ENCODE measurements around the gene ARMH1. TPM values are rescaled to one million over a fixed set of nuclear protein-coding genes. Genes with fewer than 3 reads are reported as not detected.

Gene ARMH1
- total RNA-seq, 1 donor from 2014 or later = not detected

DNA sequence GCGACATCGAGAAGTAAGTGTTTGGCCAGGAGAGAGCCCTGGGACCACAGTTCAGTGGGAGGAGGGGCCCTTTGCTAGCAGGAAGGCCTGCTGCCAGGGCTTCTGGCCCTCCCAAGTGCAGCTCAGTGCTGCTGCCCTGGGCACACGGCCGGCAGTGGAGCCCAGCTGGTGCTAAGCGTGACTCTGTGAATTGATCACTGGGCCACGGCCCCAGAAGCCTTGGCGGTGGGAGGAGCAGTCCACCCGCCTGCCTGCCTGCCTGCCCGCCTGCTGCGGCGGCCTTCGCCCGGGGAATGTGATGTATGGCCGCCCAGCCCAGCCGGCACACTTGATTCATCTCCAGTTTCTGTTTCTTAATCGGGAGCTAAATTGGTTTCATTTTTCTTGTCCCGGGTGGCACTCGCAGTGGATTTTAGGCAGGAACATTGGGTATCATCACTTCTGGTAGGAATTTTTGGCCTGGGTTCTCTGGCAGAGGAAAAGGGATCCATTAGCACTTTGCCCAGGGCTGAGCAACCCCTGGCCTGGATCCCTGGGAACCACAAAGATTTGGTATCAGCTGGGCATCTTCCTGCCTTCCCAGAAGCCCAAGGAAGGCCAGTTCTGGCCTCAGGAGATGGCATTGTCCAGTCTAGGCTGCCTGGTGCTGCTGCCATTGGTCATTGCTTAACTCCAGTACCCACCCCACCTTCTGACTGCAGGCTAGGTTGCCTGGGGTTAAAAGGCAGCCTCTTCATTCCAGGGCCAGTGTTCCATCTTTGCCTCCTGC, 28.9 kb upstream of the ARMH1 start:
- TF ChIP-seq, protein P1, sequence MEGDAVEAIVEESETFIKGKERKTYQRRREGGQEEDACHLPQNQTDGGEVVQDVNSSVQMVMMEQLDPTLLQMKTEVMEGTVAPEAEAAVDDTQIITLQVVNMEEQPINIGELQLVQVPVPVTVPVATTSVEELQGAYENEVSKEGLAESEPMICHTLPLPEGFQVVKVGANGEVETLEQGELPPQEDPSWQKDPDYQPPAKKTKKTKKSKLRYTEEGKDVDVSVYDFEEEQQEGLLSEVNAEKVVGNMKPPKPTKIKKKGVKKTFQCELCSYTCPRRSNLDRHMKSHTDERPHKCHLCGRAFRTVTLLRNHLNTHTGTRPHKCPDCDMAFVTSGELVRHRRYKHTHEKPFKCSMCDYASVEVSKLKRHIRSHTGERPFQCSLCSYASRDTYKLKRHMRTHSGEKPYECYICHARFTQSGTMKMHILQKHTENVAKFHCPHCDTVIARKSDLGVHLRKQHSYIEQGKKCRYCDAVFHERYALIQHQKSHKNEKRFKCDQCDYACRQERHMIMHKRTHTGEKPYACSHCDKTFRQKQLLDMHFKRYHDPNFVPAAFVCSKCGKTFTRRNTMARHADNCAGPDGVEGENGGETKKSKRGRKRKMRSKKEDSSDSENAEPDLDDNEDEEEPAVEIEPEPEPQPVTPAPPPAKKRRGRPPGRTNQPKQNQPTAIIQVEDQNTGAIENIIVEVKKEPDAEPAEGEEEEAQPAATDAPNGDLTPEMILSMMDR (conservative IDR thresholded peaks at IDR 0.05; ENCODE audit: low read depth, low read length) = no peak
- no peak for DNase-seq (ENCODE audit: low read depth)
- H3K4me3 ChIP-seq (ENCODE audit: low read depth, low read length) = no peak overlapping the region

DNA sequence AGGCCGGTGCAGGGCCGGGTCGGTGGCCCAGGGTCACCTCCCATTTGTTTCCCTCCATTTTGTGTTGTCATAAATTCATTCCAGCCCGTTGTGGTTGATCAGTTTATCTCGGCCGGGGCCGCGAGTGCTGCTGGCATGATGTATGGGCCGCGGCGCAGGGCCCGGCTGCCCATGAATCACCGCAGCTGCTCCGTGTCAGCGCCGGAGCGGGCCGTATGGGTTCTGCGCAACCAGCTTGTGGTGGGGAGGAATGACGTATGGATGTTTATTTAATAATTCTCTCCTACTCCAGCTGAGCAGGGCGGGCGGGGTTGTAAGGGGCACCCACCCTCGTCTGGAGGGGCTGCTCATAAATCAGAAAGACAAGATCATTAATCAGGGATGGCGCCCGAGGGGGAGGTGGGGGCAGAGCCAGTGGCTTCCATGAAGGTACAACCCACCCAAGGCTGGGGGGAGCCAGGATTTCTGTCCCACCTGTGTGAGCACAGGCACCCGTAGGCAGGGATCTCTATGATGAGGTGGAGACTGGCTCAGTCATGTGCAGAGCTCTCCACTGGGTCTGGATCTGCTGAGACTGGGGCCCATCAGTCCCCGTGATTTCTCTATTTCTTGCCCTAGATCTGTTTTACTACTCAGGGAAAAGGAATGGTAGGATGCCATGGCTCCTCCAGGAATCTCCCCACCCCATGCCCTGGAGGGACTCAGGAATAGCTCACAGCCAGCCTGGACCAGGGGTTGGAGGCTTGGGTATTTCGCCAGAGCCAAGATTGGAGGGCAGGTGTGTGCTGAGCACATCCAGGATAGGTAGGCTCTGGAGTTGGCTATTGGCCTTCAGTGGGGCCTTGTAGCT, 28.0 kb upstream of the ARMH1 start:
- TF ChIP-seq, protein P1 (conservative IDR thresholded peaks at IDR 0.05; ENCODE audit: low read depth, low read length) = no peak
- no peak overlapping the region for H3K4me3 ChIP-seq (ENCODE audit: low read depth, low read length)
- DNase-seq (ENCODE audit: low read depth) = no peak

DNA sequence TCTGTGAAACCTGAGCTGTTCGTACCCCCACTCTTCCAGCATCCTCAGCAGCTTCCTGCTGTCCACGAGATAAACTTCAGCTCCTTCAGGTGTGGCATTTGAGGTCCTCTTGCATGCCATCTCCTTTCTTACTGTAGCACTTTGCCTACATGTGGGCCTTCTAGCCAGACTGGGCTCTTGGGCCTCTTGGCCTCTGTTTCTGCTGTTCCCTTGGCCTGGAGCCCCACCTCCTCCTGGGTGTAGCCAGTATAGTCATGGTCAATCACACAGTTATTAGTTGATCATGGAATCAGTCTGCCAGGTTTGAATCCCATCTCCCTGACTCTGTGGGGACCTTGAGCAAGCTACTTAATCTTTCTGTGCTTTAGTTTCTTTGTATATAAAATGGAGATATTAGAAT, 26.6 kb upstream of the ARMH1 start:
- DNase-seq (ENCODE audit: low read depth) = no peak
- H3K4me3 ChIP-seq (ENCODE audit: low read depth, low read length) = no peak overlapping the region
- TF ChIP-seq, protein P1 (conservative IDR thresholded peaks at IDR 0.05; ENCODE audit: low read depth, low read length) = no peak

DNA sequence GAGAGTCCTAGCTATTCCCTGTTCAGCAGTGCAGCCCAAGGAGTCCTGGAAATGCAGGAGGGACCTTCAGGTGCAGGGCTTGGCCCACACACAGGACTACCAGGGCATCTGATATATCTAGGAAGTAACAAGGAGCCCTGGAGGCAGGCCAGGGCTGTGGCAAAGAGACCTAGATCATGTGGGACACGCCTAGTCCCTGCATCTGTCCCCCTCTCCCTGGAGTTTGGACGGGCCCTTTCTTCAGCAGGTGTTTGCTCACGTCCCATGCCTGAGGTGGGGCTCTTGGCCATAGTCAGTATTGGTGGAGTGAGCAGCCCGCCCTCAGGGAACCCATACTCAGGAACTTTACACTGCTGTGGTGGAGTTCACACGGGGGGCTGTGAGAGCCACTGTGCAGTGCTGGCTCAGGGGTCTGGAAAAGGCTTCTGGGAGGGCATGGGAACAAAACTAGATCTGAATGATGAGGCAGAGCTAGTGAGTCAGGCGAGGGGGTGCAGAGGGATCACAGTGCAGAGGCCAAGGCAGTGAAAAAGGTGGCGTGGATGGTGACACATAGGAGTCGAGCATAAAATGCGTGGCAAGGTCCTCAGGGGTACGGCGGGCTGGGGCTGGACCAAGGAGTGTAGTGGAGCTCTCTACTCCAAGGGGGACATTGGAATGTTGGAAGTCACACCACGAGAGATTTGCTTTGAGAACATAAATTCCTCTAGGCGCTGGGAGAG, 25.8 kb upstream of the ARMH1 start:
- no peak overlapping the region for H3K4me3 ChIP-seq (ENCODE audit: low read depth, low read length)
- TF ChIP-seq, protein P1 (conservative IDR thresholded peaks at IDR 0.05; ENCODE audit: low read depth, low read length) = no peak
- no peak for DNase-seq (ENCODE audit: low read depth)

DNA sequence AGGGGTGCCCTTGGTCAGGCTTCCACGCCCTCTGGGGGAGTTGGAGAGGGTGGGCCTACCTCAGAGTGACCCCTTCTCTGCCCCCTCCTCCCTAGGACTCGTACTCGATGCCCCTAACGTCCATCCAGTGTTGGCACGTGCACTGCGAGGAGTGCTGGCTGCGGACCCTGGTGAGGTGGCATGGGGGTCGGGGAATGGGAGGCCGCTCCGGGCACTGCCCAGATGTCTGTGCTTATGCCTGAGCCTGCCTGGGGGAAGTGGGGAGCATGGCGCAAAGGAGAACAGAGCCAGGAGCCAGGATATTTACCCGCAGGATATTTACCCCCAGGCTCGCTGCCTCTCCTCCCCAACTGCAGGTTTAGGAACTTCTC, 24.7 kb upstream of the ARMH1 start:
- no peak for DNase-seq (ENCODE audit: low read depth)
- H3K4me3 ChIP-seq (ENCODE audit: low read depth, low read length) = no peak overlapping the region
- TF ChIP-seq, protein P1 (conservative IDR thresholded peaks at IDR 0.05; ENCODE audit: low read depth, low read length) = no peak

DNA sequence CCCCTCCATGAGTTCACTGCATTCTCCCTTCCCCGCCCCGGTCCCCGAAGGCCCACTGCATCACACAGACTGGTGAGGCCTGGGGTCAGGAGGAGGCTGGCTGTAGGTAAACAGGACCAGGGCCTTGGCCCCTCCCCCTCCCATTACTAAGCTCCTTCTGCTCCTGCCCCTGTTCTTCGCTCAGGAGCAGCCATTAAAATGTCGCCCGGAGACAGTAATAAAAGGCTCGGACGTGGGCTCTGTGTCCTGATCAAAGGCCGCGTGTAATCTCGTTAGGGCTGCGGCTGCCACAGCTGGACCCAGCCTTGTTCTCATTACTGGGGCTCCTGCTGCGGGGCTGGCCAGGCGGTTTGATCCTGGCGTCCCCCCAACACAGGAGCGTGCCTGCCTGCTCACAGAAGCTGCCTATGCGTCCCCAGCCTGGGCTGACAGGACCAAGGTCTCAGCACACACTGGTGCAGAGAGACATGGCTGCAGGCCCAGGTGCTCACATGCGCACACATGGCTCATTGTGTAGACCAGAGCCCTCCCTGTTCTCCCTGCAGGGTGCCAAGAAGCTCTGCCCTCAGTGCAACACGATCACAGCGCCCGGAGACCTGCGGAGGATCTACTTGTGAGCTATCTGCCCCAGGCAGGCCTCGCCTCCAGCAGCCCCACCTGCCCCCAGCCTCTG, 24.2 kb upstream of the ARMH1 start:
- no peak overlapping the region for H3K4me3 ChIP-seq (ENCODE audit: low read depth, low read length)
- DNase-seq (ENCODE audit: low read depth) = no peak
- TF ChIP-seq, protein P1 (conservative IDR thresholded peaks at IDR 0.05; ENCODE audit: low read depth, low read length) = no peak
